B cell (primary cell): ENCODE data around the gene DAB2IP. TPM values are rescaled to one million over a fixed set of nuclear protein-coding genes. Genes with fewer than 3 reads are reported as not detected.

ENCODE experiments used
- ATAC-seq: fragments of 200-7000 bp; cut with Tn5 transposase; one replicate; pipeline ENCODE4 v1.10.0; 2021; ENCODE audit warnings: low read depth, mild to moderate bottlenecking, moderate number of reproducible peaks, moderate library complexity
- CTCF ChIA-PET: fragments of 350-600 bp; sonication (Branson Sonifier 250); formaldehyde crosslinking; loops from one replicate; lab custom pipeline; 2021; ENCODE audit warnings: antibody characterized with exemption, inconsistent platforms; lab: Charles Lee
- POLR2A ChIA-PET: fragments of 350-600 bp; sonication (Branson Sonifier 250); formaldehyde crosslinking; loops from one replicate; lab custom pipeline; 2021; ENCODE audit warnings: antibody characterized with exemption; lab: Charles Lee
- DNase-seq: peaks from one replicate; pipeline ENCODE4 v3.0.0; 2013
- H2AFZ ChIP-seq: 2 replicates; pipeline ENCODE4 v1.6.1; 2012; ENCODE audit warnings: mild to moderate bottlenecking, low read depth, low read length; ENCODE audit not compliant: insufficient read depth, poor library complexity, severe bottlenecking
- H3K27ac ChIP-seq, 2 donors: 1 replicate in 1 of 2; 2 replicates in 1 of 2; pipeline ENCODE4 v1.5.1; 2012 to 2013; ENCODE audit warnings: low read length in 2 of 2, mild to moderate bottlenecking in 2 of 2, moderate library complexity in 1 of 2
- H3K27me3 ChIP-seq, 4 experiments: fragments of 200-600 bp in 1 of 4; sonication (generic) in 1 of 4; replicated peaks in 1 of 4; 1 replicate in 2 of 4; 2 replicates in 2 of 4; pipeline versions ENCODE4 v1.6.1 to v1.7.0; 2013 to 2016; ENCODE audit warnings: low read length in 3 of 4, mild to moderate bottlenecking in 2 of 4, mixed read lengths in 1 of 4, moderate library complexity in 1 of 4; ENCODE audit not compliant: insufficient read depth in 4 of 4, control insufficient read depth in 3 of 4; ENCODE audit errors: control extremely low read depth in 1 of 4
- H3K36me3 ChIP-seq, 2 experiments: replicated peaks in 1 of 2; 1 replicate in 1 of 2; 2 replicates in 1 of 2; pipeline versions ENCODE4 v1.6.1 to v1.7.1; 2013; ENCODE audit warnings: low read length in 1 of 2; ENCODE audit not compliant: insufficient read depth in 2 of 2, control insufficient read depth in 1 of 2; ENCODE audit errors: control extremely low read depth in 1 of 2, extremely low read depth in 1 of 2
- H3K4me1 ChIP-seq, 2 donors: fragments of 200-600 bp in 1 of 2; sonication (generic) in 1 of 2; 1 replicate in 1 of 2; 2 replicates in 1 of 2; pipeline versions ENCODE4 v1.5.1 to v1.6.1; 2013 to 2017; ENCODE audit warnings: low read length in 2 of 2; ENCODE audit not compliant: control insufficient read depth in 2 of 2, insufficient read depth in 2 of 2
- H3K4me2 ChIP-seq: replicated peaks from 2 replicates; pipeline ENCODE3; 2012; ENCODE audit warnings: mild to moderate bottlenecking, low read depth, low read length; ENCODE audit not compliant: poor library complexity, severe bottlenecking
- H3K4me3 ChIP-seq, 5 experiments: fragments of 200-600 bp in 1 of 5; sonication (generic) in 1 of 5; 1 replicate in 3 of 5; 2 replicates in 2 of 5; pipeline versions ENCODE4 v1.5.1 to v1.7.0; 2011 to 2016; ENCODE audit warnings: low read length in 4 of 5, mild to moderate bottlenecking in 4 of 5, low read depth in 2 of 5, control low read depth in 1 of 5, moderate library complexity in 1 of 5; ENCODE audit not compliant: insufficient read depth in 1 of 5; ENCODE audit errors: control extremely low read depth in 1 of 5, extremely low read depth in 1 of 5
- H3K79me2 ChIP-seq: fragments of 200-600 bp; sonication (generic); one replicate; pipeline ENCODE4 v1.6.0; 2016; ENCODE audit warnings: low read length; ENCODE audit not compliant: control insufficient read depth, insufficient read depth
- H3K9ac ChIP-seq: fragments of 200-600 bp; sonication (generic); 2 replicates; pipeline ENCODE4 v1.6.1; 2017; ENCODE audit warnings: mild to moderate bottlenecking, low read length, moderate library complexity
- H3K9me3 ChIP-seq, 3 donors: one replicate each; pipeline versions ENCODE4 v1.6.1 to v1.7.1; 2013; ENCODE audit warnings: low read length in 2 of 3; ENCODE audit not compliant: control insufficient read depth in 2 of 3, insufficient read depth in 1 of 3; ENCODE audit errors: control extremely low read depth in 1 of 3
- H4K20me1 ChIP-seq: 2 replicates; pipeline ENCODE4 v1.6.0; 2012; ENCODE audit warnings: mild to moderate bottlenecking, low read length; ENCODE audit not compliant: insufficient read depth, control insufficient read depth, poor library complexity, severe bottlenecking
- H3K27ac Mint-ChIP-seq: one replicate; pipeline ENCODE4 v1.8.0; 2021; ENCODE audit warnings: mixed read lengths
- H3K27me3 Mint-ChIP-seq: one replicate; pipeline ENCODE4 v1.8.0; 2021; ENCODE audit warnings: mixed read lengths
- H3K4me1 Mint-ChIP-seq: one replicate; pipeline ENCODE4 v1.8.0; 2021; ENCODE audit warnings: mixed read lengths
- H3K4me3 Mint-ChIP-seq: one replicate; pipeline ENCODE4 v1.8.0; 2021; ENCODE audit warnings: mixed read lengths
- H3K9me3 Mint-ChIP-seq: one replicate; pipeline ENCODE4 v1.8.0; 2022; ENCODE audit warnings: mixed read lengths; ENCODE audit not compliant: insufficient read depth
- EZH2 ChIP-seq: IDR thresholded peaks from 2 replicates; pipeline ENCODE4 v1.6.1; 2012; ENCODE audit warnings: borderline replicate concordance, low read depth, mild to moderate bottlenecking, moderate library complexity, low read length; ENCODE audit not compliant: insufficient read depth, poor library complexity, severe bottlenecking
- WGBS: methylation state at CpG from one replicate; pipeline ENCODE4 v1.1.5; 2013; ENCODE audit warnings: missing lambda C conversion rate; ENCODE audit not compliant: insufficient coverage; 5-methylcytosine and 5-hydroxymethylcytosine counted together
- intact Hi-C: fragments of 100-400 bp; cut with micrococcal nuclease; formaldehyde crosslinking; loops from one replicate; pipeline ENCODE4 v1.10.0; 2022
- polyA plus RNA-seq: library from polyadenylated mRNA; depleted of rRNA; stranded (reverse); fragments of >200 nt; gene quantifications from 2 replicates; pipeline ENCODE4 v1.2.3, GENCODE V29; 2012
- total RNA-seq, 2 donors: library from RNA; stranded (reverse); fragments of 120-200 nt in 1 of 2; gene quantifications; 1 replicate in 1 of 2; 2 replicates in 1 of 2; pipeline versions ENCODE4 v1.2.3 to v1.2.4, GENCODE V29; 2013 to 2022
- TF ChIP-seq, protein P1 (sequence below): fragments of 200-600 bp; IDR thresholded peaks from one replicate; pipeline ENCODE4 v1.8.0; 2022; ENCODE audit warnings: antibody characterized with exemption, mild to moderate bottlenecking

Gene DAB2IP
- total and polyA plus RNA-seq, 2 donors (not counting 1 experiment from before 2014, with no cell fraction given), result 1.1 to 3.9 TPM

GRCh38 chr9:121822093-121823085, 171.0 kb downstream of the DAB2IP start:
- no peaks in the 10 kb centered on the region for H3K36me3 ChIP-seq
- intact Hi-C loops, result no loop called here
- no peaks in the 10 kb centered on the region for H3K9me3 ChIP-seq
- TF ChIP-seq, protein P1, sequence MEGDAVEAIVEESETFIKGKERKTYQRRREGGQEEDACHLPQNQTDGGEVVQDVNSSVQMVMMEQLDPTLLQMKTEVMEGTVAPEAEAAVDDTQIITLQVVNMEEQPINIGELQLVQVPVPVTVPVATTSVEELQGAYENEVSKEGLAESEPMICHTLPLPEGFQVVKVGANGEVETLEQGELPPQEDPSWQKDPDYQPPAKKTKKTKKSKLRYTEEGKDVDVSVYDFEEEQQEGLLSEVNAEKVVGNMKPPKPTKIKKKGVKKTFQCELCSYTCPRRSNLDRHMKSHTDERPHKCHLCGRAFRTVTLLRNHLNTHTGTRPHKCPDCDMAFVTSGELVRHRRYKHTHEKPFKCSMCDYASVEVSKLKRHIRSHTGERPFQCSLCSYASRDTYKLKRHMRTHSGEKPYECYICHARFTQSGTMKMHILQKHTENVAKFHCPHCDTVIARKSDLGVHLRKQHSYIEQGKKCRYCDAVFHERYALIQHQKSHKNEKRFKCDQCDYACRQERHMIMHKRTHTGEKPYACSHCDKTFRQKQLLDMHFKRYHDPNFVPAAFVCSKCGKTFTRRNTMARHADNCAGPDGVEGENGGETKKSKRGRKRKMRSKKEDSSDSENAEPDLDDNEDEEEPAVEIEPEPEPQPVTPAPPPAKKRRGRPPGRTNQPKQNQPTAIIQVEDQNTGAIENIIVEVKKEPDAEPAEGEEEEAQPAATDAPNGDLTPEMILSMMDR, result no peak
- TF ChIP-seq EZH2, result no peak
- H3K4me1 ChIP-seq, result no peaks in the 10 kb centered on the region
- no peak overlapping the region for H3K4me3 ChIP-seq
- H3K9me3 Mint-ChIP-seq, result no peaks in the 10 kb centered on the region
- H3K27me3 ChIP-seq, result no peaks in the 10 kb centered on the region
- no peak overlapping the region for H3K9ac ChIP-seq
- no peak overlapping the region for H3K4me2 ChIP-seq
- H4K20me1 ChIP-seq, result no peaks in the 10 kb centered on the region
- no peak overlapping the region for H2AFZ ChIP-seq
- no peak for DNase-seq
- H3K4me1 Mint-ChIP-seq, result peaks cover 14% of the 10 kb centered on the region
- no peak overlapping the region for H3K27ac Mint-ChIP-seq
- ChIA-PET CTCF (no interaction called here), POLR2A (interaction anchor here (0.6 kb wide), 1 partner anchor 105 kb away, joined by 6 read pairs; no protein-coding TSS in a partner anchor)
- 88% methylated on average over 34 of the region's 34 CpGs for WGBS
- H3K27ac ChIP-seq, result no peak overlapping the region
- ATAC-seq, result no peak
- no peak overlapping the region for H3K4me3 Mint-ChIP-seq
- H3K27me3 Mint-ChIP-seq, result no peaks in the 10 kb centered on the region
- H3K79me2 ChIP-seq, result no peaks in the 10 kb centered on the region
